H9 (cell line): Measurements from ENCODE around the gene FAM3A. TPM values are rescaled to one million over a fixed set of nuclear protein-coding genes. Genes with fewer than 3 reads are reported as not detected.

Source experiments
- DNase-seq: peaks from one replicate; pipeline ENCODE4 v3.0.0-alpha.2; 2017
- H2AFZ ChIP-seq: one replicate; pipeline ENCODE4 v1.6.1; 2013; ENCODE audit warnings: mild to moderate bottlenecking, low read length, control low read depth, moderate library complexity
- H2AK5ac ChIP-seq: 2 replicates; pipeline ENCODE4 v1.6.1; 2013; ENCODE audit warnings: low read length, control low read depth, mixed read lengths; ENCODE audit not compliant: insufficient read length
- H2BK120ac ChIP-seq: one replicate; pipeline ENCODE4 v1.6.1; 2013; ENCODE audit warnings: low read depth, mild to moderate bottlenecking, low read length, control low read depth, inconsistent platforms; ENCODE audit not compliant: poor library complexity, severe bottlenecking
- H2BK12ac ChIP-seq: 2 replicates; pipeline ENCODE4 v1.6.1; 2013; ENCODE audit warnings: low read length, control low read depth, mixed read lengths, low read depth; ENCODE audit not compliant: insufficient read length
- H2BK15ac ChIP-seq: 2 replicates; pipeline ENCODE4 v1.6.1; 2013; ENCODE audit warnings: low read depth, low read length, control low read depth
- H2BK20ac ChIP-seq: one replicate; pipeline ENCODE4 v1.6.1; 2013; ENCODE audit warnings: low read depth, mild to moderate bottlenecking, low read length, control low read depth, inconsistent platforms; ENCODE audit not compliant: poor library complexity, severe bottlenecking
- H2BK5ac ChIP-seq: 2 replicates; pipeline ENCODE4 v1.6.1; 2013; ENCODE audit warnings: low read length, control low read depth, mixed read lengths; ENCODE audit not compliant: insufficient read length
- H3K14ac ChIP-seq: 2 replicates; pipeline ENCODE4 v1.6.1; 2013; ENCODE audit warnings: low read length, control low read depth; ENCODE audit not compliant: insufficient read depth
- H3K18ac ChIP-seq: 2 replicates; pipeline ENCODE4 v1.6.1; 2013; ENCODE audit warnings: low read depth, mild to moderate bottlenecking, mixed read lengths, low read length, control low read depth; ENCODE audit not compliant: insufficient read length
- H3K23ac ChIP-seq: 2 replicates; pipeline ENCODE4 v1.6.1; 2013; ENCODE audit warnings: low read length, control low read depth, mixed read lengths, low read depth; ENCODE audit not compliant: insufficient read length
- H3K23me2 ChIP-seq: 2 replicates; pipeline ENCODE4 v1.6.1; 2013; ENCODE audit warnings: low read depth, mild to moderate bottlenecking, mixed read lengths, low read length, control low read depth; ENCODE audit not compliant: insufficient read length, poor library complexity, severe bottlenecking
- H3K27ac ChIP-seq: 2 replicates; pipeline ENCODE4 v1.5.1; 2013; ENCODE audit warnings: low read length, control low read depth, mixed read lengths, low read depth; ENCODE audit not compliant: insufficient read length
- H3K27me3 ChIP-seq: 2 replicates; pipeline ENCODE4 v1.6.1; 2013; ENCODE audit warnings: low read length, control low read depth, inconsistent platforms; ENCODE audit not compliant: insufficient read depth
- H3K4ac ChIP-seq: 2 replicates; pipeline ENCODE4 v1.6.1; 2013; ENCODE audit warnings: low read depth, mild to moderate bottlenecking, control low read depth, inconsistent platforms, low read length, moderate library complexity
- H3K4me1 ChIP-seq: 2 replicates; pipeline ENCODE4 v1.6.1; 2013; ENCODE audit warnings: low read length, control low read depth, inconsistent platforms; ENCODE audit not compliant: insufficient read depth
- H3K4me2 ChIP-seq: 2 replicates; pipeline ENCODE4 v1.6.1; 2013; ENCODE audit warnings: low read length, control low read depth, mixed read lengths; ENCODE audit not compliant: insufficient read length, insufficient read depth
- H3K56ac ChIP-seq: 2 replicates; pipeline ENCODE4 v1.6.1; 2013; ENCODE audit warnings: low read depth, mild to moderate bottlenecking, mixed read lengths, low read length, control low read depth; ENCODE audit not compliant: insufficient read length
- H3K79me1 ChIP-seq: 2 replicates; pipeline ENCODE4 v1.6.1; 2013; ENCODE audit warnings: low read depth, mild to moderate bottlenecking, moderate library complexity, low read length, control low read depth, inconsistent platforms; ENCODE audit not compliant: insufficient read depth, poor library complexity, severe bottlenecking
- H3K79me2 ChIP-seq: 2 replicates; pipeline ENCODE4 v1.6.1; 2013; ENCODE audit warnings: low read length, control low read depth, inconsistent platforms; ENCODE audit not compliant: insufficient read depth
- H3K9ac ChIP-seq: 2 replicates; pipeline ENCODE4 v1.6.1; 2013; ENCODE audit warnings: low read length, control low read depth, mixed read lengths; ENCODE audit not compliant: insufficient read length; ENCODE audit errors: extremely low read depth
- H3K9me3 ChIP-seq: one replicate; pipeline ENCODE4 v1.6.1; 2013; ENCODE audit warnings: low read depth, low read length, inconsistent platforms; ENCODE audit not compliant: control insufficient read depth
- H3T11ph ChIP-seq: one replicate; pipeline ENCODE4 v1.6.1; 2013; ENCODE audit warnings: mild to moderate bottlenecking, low read length, control low read depth, inconsistent platforms
- H4K20me1 ChIP-seq: one replicate; pipeline ENCODE4 v1.6.1; 2013; ENCODE audit not compliant: control insufficient read depth, insufficient read length, insufficient read depth
- H4K5ac ChIP-seq: 2 replicates; pipeline ENCODE4 v1.6.1; 2013; ENCODE audit warnings: low read depth, mild to moderate bottlenecking, mixed read lengths, low read length, control low read depth; ENCODE audit not compliant: insufficient read length
- H4K8ac ChIP-seq: replicated peaks from 2 replicates; pipeline ENCODE4 v1.6.1; 2013; ENCODE audit warnings: low read length, control low read depth, mixed read lengths, low read depth; ENCODE audit not compliant: insufficient read length
- H4K91ac ChIP-seq: 2 replicates; pipeline ENCODE4 v1.6.1; 2013; ENCODE audit warnings: low read depth, mild to moderate bottlenecking, moderate library complexity, mixed read lengths, low read length, control low read depth; ENCODE audit not compliant: insufficient read length
- H3K27ac Mint-ChIP-seq, 3 experiments: 2 replicates in 2 of 3; 3 replicates in 1 of 3; pipeline ENCODE4 v1.8.0; 2020 to 2021; ENCODE audit warnings: mixed read lengths in 3 of 3, mild to moderate bottlenecking in 1 of 3, moderate library complexity in 1 of 3
- H3K27me3 Mint-ChIP-seq: 2 replicates; pipeline ENCODE4 v1.8.0; 2021; ENCODE audit warnings: low read depth, mild to moderate bottlenecking, moderate library complexity, mixed read lengths
- H3K36me3 Mint-ChIP-seq, 3 experiments: 2 replicates in 2 of 3; 3 replicates in 1 of 3; pipeline ENCODE4 v1.8.0; 2020 to 2021; ENCODE audit warnings: low read depth in 3 of 3, mixed read lengths in 3 of 3; ENCODE audit not compliant: insufficient read depth in 1 of 3
- H3K4me1 Mint-ChIP-seq, 2 experiments: 2 replicates each; pipeline ENCODE4 v1.8.0; 2020; ENCODE audit warnings: mixed read lengths in 2 of 2
- H3K4me3 Mint-ChIP-seq, 2 experiments: 2 replicates in 1 of 2; 3 replicates in 1 of 2; pipeline ENCODE4 v1.8.0; 2020 to 2021; ENCODE audit warnings: mild to moderate bottlenecking in 2 of 2, mixed read lengths in 2 of 2, moderate library complexity in 1 of 2
- H3K9me3 Mint-ChIP-seq, 2 experiments: 2 replicates in 1 of 2; 3 replicates in 1 of 2; pipeline ENCODE4 v1.8.0; 2020; ENCODE audit warnings: mild to moderate bottlenecking in 2 of 2, mixed read lengths in 2 of 2, moderate library complexity in 1 of 2
- WGBS: extraction: QIAGEN DNeasy Blood & Tissue Kit; methylation state at CpG from one replicate; pipeline ENCODE4 v1.1.7; 2013; ENCODE audit warnings: missing lambda C conversion rate, low lambda C conversion rate, mixed read lengths; ENCODE audit not compliant: insufficient read length; ENCODE audit errors: extremely low coverage; 5-methylcytosine and 5-hydroxymethylcytosine counted together
- total RNA-seq: library from RNA; stranded (reverse); gene quantifications from 2 replicates; pipeline ENCODE4 v1.2.1, GENCODE V29; 2021
- TF ChIP-seq, protein P1 (sequence below): fragments of 200-600 bp; sonication (generic); conservative IDR thresholded peaks from 3 replicates; pipeline ENCODE4 v1.8.0; 2021; ENCODE audit warnings: antibody characterized with exemption, mild to moderate bottlenecking

FAM3A gene
- total RNA-seq, 1 experiment from 2014 or later: 22.8 TPM

DNA sequence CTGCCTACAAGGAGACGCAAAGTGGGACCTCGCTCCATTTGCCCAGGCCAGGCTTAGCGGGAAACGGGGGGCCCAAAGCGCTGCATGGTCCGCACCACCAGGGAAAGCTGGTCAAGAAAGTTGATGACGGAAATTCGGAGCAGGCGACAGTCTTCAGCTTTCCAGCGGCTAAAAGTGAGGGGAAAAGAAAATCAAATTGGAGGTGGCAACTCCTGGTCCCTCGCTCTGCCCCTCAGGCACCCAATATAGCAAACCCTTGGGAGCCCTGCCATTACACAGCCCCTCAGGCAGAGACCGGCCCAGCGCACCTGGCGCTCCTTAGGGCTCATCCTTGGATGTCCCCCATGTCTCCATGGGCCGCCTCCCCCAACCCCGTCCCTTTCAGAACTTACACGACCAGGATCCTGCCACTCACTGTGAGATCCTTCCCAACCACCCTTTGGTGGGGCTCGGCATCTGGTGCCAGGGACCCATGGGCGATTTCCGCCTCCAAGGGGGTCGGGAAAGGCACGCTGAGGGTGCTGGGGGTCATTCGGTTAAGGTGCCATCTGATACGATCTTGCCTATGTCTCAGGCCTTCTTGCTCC, 38.0 kb downstream of the FAM3A start:
- DNase-seq: peak; percentile 24
- Mint-ChIP-seq H3K27me3 (peaks cover 15% of the 10 kb centered on the region), H3K36me3 (peaks cover 15 to 31% (median 29%) of the 10 kb centered on the region in 3 experiments), H3K27ac (no peak overlapping the region), H3K4me1 (peaks cover 6 to 13% of the 10 kb centered on the region in 2 experiments), H3K9me3 (peaks cover 68 to 90% of the 10 kb centered on the region in 2 experiments), H3K4me3 (peak overlapping the region; percentile 74 to 86)
- no peak overlapping the region for H4K8ac ChIP-seq
- WGBS: no CpG with 5 or more reads among the region's 24 CpGs
- H3K79me1 ChIP-seq: no peaks in the 10 kb centered on the region
- H2BK15ac ChIP-seq: no peak overlapping the region
- H3T11ph ChIP-seq: no peak overlapping the region
- H3K9ac ChIP-seq: no peak overlapping the region
- H3K4me2 ChIP-seq: peak overlapping the region; percentile 52
- H3K79me2 ChIP-seq: no peaks in the 10 kb centered on the region
- H2BK12ac ChIP-seq: no peak overlapping the region
- no peak overlapping the region for H3K14ac ChIP-seq
- H3K23me2 ChIP-seq: peaks cover 4% of the 10 kb centered on the region
- no peaks in the 10 kb centered on the region for H3K4me1 ChIP-seq
- H3K23ac ChIP-seq: no peak overlapping the region
- no peak overlapping the region for H3K18ac ChIP-seq
- H3K27ac ChIP-seq: no peak overlapping the region
- H2BK120ac ChIP-seq: no peak overlapping the region
- H2BK20ac ChIP-seq: no peak overlapping the region
- H2BK5ac ChIP-seq: no peak overlapping the region
- H4K20me1 ChIP-seq: no peaks in the 10 kb centered on the region
- H3K27me3 ChIP-seq: no peaks in the 10 kb centered on the region
- peaks cover 26% of the 10 kb centered on the region for H3K9me3 ChIP-seq
- no peak overlapping the region for H3K56ac ChIP-seq
- H2AK5ac ChIP-seq: no peak overlapping the region
- no peak overlapping the region for H4K5ac ChIP-seq
- TF ChIP-seq, protein P1, sequence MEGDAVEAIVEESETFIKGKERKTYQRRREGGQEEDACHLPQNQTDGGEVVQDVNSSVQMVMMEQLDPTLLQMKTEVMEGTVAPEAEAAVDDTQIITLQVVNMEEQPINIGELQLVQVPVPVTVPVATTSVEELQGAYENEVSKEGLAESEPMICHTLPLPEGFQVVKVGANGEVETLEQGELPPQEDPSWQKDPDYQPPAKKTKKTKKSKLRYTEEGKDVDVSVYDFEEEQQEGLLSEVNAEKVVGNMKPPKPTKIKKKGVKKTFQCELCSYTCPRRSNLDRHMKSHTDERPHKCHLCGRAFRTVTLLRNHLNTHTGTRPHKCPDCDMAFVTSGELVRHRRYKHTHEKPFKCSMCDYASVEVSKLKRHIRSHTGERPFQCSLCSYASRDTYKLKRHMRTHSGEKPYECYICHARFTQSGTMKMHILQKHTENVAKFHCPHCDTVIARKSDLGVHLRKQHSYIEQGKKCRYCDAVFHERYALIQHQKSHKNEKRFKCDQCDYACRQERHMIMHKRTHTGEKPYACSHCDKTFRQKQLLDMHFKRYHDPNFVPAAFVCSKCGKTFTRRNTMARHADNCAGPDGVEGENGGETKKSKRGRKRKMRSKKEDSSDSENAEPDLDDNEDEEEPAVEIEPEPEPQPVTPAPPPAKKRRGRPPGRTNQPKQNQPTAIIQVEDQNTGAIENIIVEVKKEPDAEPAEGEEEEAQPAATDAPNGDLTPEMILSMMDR: no peak
- no peak overlapping the region for H2AFZ ChIP-seq
- no peak overlapping the region for H3K4ac ChIP-seq
- H4K91ac ChIP-seq: no peak overlapping the region
